Mesothelial cell of epicardium (in vitro differentiated cells): ENCODE results near the gene GABARAP. TPM values are rescaled to one million over a fixed set of nuclear protein-coding genes. Genes with fewer than 3 reads are reported as not detected.

Source experiments
- DNase-seq, 2 experiments: peaks; one replicate each; pipeline ENCODE4 v3.0.0; 2021; ENCODE audit warnings: low spot score in 2 of 2; ENCODE audit not compliant: unreplicated experiment in 2 of 2
- H3K27ac Mint-ChIP-seq: 2 replicates; pipeline ENCODE4 v1.8.0; 2021; ENCODE audit warnings: mixed read lengths
- H3K27me3 Mint-ChIP-seq: 2 replicates; pipeline ENCODE4 v1.8.0; 2021; ENCODE audit warnings: low read depth, mixed read lengths
- H3K36me3 Mint-ChIP-seq: 2 replicates; pipeline ENCODE4 v1.8.0; 2021; ENCODE audit warnings: mixed read lengths
- H3K4me1 Mint-ChIP-seq: 2 replicates; pipeline ENCODE4 v1.8.0; 2021; ENCODE audit warnings: mixed read lengths
- H3K4me3 Mint-ChIP-seq: 2 replicates; pipeline ENCODE4 v1.8.0; 2021; ENCODE audit warnings: mild to moderate bottlenecking, moderate library complexity, mixed read lengths
- H3K9me3 Mint-ChIP-seq: 2 replicates; pipeline ENCODE4 v1.8.0; 2021; ENCODE audit warnings: mixed read lengths
- total RNA-seq: library from RNA; stranded (reverse); gene quantifications from 3 replicates; pipeline ENCODE4 v1.2.1, GENCODE V29; 2021
- TF ChIP-seq, protein P1 (sequence below): fragments of 200-600 bp; sonication (generic); IDR thresholded peaks from one replicate; pipeline ENCODE4 v1.5.0; 2021; ENCODE audit warnings: antibody characterized with exemption; ENCODE audit not compliant: unreplicated experiment

Gene GABARAP
- 424 to 451 TPM (median 429 TPM) in 3 replicates for total RNA-seq

DNA sequence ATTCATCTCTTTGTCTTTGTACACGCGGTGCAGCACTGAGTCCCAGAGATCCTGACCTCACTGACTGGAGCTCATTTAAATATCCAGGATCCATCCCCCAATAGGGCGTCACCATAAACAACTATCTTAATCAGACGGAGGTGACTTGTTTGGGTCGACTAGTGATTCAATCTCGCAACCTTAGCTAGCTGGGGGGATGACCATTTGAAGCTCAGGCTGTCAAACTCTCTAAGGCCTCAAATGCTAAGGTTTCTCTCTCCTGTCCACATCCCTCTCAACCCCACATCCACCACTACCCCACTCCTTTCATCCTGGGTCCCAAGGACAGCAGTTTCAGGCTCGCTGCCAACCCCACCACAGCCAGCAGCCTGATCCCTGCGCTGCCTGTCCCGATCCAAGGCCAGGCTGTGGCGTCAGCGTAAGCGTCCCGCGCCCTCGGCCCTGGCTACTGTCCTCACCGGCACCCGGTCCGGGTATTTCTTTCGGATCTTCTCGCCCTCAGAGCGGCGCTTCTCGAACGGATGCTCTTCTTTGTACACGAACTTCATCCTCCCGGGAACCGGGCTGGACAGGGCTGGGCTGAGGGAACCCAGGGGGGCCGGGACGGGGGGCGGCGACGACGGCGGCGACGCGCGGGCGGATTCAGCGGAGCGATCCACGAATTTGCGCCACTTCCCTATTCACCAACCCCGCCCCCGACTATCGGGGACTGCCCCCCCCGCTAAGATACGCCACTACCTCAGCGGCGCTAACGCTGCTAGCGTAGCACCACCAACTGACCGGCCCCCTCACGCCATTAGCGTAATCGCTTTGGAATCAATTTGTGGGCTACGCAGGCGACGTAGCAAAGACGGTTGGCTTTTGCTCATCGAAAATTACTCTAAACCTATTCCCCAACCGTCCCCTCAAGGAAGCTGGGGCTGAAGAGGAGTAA lies at the start of gene GABARAP:
GABARAP (minus strand) TSS at position 667 of the 934 bp plus-strand sequence; CDS start at position 548, 119 bp downstream.
- peak within 1 kb of the TSS; percentile 99 for H3K27ac Mint-ChIP-seq
- H3K27me3 Mint-ChIP-seq = no peaks in the 10 kb centered on the region
- H3K36me3 Mint-ChIP-seq = peaks cover 22% of the 10 kb centered on the region
- DNase-seq = peak; percentile 89 to 95
- no peaks in the 10 kb centered on the region for H3K9me3 Mint-ChIP-seq
- peak within 1 kb of the TSS; percentile 95 for H3K4me3 Mint-ChIP-seq
- peaks cover 36% of the 10 kb centered on the region for H3K4me1 Mint-ChIP-seq
- TF ChIP-seq, protein P1, sequence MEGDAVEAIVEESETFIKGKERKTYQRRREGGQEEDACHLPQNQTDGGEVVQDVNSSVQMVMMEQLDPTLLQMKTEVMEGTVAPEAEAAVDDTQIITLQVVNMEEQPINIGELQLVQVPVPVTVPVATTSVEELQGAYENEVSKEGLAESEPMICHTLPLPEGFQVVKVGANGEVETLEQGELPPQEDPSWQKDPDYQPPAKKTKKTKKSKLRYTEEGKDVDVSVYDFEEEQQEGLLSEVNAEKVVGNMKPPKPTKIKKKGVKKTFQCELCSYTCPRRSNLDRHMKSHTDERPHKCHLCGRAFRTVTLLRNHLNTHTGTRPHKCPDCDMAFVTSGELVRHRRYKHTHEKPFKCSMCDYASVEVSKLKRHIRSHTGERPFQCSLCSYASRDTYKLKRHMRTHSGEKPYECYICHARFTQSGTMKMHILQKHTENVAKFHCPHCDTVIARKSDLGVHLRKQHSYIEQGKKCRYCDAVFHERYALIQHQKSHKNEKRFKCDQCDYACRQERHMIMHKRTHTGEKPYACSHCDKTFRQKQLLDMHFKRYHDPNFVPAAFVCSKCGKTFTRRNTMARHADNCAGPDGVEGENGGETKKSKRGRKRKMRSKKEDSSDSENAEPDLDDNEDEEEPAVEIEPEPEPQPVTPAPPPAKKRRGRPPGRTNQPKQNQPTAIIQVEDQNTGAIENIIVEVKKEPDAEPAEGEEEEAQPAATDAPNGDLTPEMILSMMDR = no peak

DNA sequence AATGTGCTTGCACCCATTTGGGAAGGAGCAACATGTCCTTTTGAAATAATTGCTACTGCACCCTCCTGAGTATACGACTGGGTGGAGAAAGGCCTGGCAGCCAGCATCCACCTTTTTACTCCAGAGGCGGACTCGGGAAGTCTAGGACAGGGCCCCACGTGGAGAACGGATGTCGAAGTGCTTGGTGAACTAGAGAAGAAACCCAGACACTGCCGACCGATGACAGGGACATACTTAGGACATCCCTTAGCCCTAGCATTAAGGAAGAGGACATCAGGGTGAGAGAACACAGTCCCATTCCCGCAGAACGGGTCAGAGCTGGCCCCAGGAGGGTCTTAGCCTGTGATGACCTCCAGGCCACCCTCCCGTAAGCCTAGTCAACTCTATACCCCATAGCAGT lies 48.4 kb upstream of the GABARAP start:
- Mint-ChIP-seq H3K36me3 (no peaks in the 10 kb centered on the region), H3K27ac (no peak overlapping the region), H3K9me3 (no peaks in the 10 kb centered on the region), H3K4me3 (no peak overlapping the region), H3K27me3 (peaks cover 64% of the 10 kb centered on the region), H3K4me1 (peaks cover 22% of the 10 kb centered on the region)
- TF ChIP-seq, protein P1 = no peak
- DNase-seq = no peak

DNA sequence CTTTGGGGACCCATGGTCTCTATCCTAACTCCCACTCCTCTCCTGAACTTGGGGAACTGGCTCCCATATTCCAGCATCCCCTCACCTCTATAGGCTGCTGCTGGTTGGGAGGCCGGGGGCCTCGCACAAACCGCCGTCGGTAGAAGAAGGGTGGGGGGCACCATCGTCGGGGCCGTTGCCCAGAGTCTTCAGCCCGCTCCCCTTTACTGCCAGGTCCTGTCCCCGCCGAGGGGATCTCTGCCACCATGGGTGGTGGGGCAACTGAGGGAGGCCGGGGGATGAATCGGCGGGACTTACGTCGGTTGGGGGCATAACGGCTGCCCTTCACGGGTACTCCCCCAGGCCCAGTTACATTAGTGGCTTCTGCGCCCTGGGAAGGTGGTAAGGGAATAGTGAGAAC lies 47.9 kb upstream of the GABARAP start:
- Mint-ChIP-seq H3K9me3 (no peaks in the 10 kb centered on the region), H3K27me3 (peaks cover 59% of the 10 kb centered on the region), H3K27ac (no peak overlapping the region), H3K36me3 (no peaks in the 10 kb centered on the region), H3K4me3 (no peak overlapping the region), H3K4me1 (peaks cover 20% of the 10 kb centered on the region)
- TF ChIP-seq, protein P1 = no peak
- DNase-seq = no peak

DNA sequence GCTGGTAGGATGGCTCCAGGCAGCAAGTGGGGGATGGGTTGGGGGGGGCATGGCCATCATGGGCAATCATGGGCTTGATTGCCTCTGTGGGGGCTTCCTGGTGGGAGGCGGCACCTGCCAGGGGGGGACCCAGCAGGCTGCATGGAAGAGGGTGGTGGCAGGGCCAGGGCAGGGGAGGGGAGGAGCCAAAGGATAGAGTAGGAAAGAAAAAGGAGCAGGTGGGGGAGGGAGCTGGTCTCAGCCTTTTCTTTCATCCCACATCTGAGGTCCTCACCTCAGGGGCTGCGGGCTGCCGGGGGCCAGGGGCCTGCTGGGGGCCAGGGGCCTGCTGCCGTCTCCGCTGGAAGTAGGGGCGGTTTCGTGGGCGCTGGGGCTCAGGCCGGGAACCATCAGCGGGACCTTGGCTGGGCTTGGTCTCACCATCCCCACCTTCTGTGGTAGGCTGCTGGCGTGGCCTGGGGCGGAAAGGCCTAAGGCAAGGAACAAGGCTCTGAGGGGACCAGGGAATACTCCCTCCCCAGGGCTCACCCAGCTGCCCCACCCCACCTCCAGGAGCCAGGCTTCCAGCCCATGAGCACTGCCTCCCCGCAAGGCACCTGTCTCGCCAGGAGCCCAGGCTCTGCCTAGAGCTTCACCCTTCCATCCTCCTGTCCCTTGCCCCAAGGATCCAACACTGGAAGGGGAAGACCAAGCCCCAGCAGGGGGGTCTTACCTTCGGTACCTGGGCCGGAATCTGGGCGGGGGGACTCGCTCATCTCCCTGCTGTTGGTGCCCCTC lies 47.2 kb upstream of the GABARAP start:
- H3K4me1 Mint-ChIP-seq = peaks cover 16% of the 10 kb centered on the region
- peaks cover 55% of the 10 kb centered on the region for H3K27me3 Mint-ChIP-seq
- no peaks in the 10 kb centered on the region for H3K36me3 Mint-ChIP-seq
- no peak for DNase-seq
- no peaks in the 10 kb centered on the region for H3K9me3 Mint-ChIP-seq
- H3K27ac Mint-ChIP-seq = no peak overlapping the region
- H3K4me3 Mint-ChIP-seq = no peak overlapping the region
- TF ChIP-seq, protein P1 = no peak

DNA sequence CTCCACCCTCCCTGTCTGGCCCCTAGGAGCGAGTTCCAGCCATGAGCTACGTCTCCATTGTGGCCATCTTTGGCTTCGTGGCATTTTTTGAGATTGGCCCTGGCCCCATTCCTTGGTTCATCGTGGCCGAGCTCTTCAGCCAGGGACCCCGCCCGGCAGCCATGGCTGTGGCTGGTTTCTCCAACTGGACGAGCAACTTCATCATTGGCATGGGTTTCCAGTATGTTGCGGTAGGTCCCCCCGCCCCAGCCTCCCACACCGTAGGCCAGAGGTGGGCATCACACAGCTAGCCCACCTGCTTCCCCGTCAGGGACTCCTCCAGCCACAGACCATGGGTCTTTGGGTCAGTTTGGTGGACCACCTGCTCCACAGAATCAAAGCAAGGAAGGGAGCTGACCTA lies 43.4 kb upstream of the GABARAP start:
- H3K9me3 Mint-ChIP-seq = no peaks in the 10 kb centered on the region
- no peak overlapping the region for H3K4me3 Mint-ChIP-seq
- TF ChIP-seq, protein P1 = no peak
- no peak overlapping the region for H3K27ac Mint-ChIP-seq
- peaks cover 14% of the 10 kb centered on the region for H3K4me1 Mint-ChIP-seq
- peaks cover 40% of the 10 kb centered on the region for H3K27me3 Mint-ChIP-seq
- no peak for DNase-seq
- H3K36me3 Mint-ChIP-seq = no peaks in the 10 kb centered on the region
